K562 (cell line): ENCODE measurements around the gene EXOSC6. TPM values are rescaled to one million over a fixed set of nuclear protein-coding genes. Genes with fewer than 3 reads are reported as not detected.

Experiments
- CBX1 ChIP-seq: sonication (generic); IDR thresholded peaks from 2 replicates; pipeline ENCODE4 v1.6.1; 2016; ENCODE audit warnings: antibody characterized with exemption, low read depth, mild to moderate bottlenecking
- CREM ChIP-seq: IDR thresholded peaks from 2 replicates; pipeline ENCODE4 v1.6.1; 2014; ENCODE audit warnings: antibody characterized with exemption, low read depth
- CXXC5 ChIP-seq: fragments of 250-450 bp; sonication (Bioruptor Pico); IDR thresholded peaks from 2 replicates; pipeline ENCODE4 v1.8.0; 2022; ENCODE audit warnings: inconsistent platforms, mild to moderate bottlenecking, moderate library complexity
- EGR1 ChIP-seq: fragments of 450-650 bp; conservative IDR thresholded peaks from 2 replicates; pipeline ENCODE4 v1.6.1; 2017; ENCODE audit warnings: mild to moderate bottlenecking
- ELF1 ChIP-seq: fragments of 200-800 bp; sonication (Bioruptor generic); IDR thresholded peaks from 2 replicates; pipeline ENCODE4 v1.6.1; 2016; ENCODE audit warnings: missing genetic modification characterization, missing compliant biosample characterization
- GABPB1 ChIP-seq: sonication (generic); formaldehyde crosslinking; IDR thresholded peaks from 2 replicates; pipeline ENCODE4 v1.8.0; 2022; ENCODE audit warnings: mild to moderate bottlenecking, missing genetic modification reagents
- HDAC1 ChIP-seq, 2 experiments: fragments of 450-650 bp; IDR thresholded peaks; 2 replicates each; pipeline ENCODE4 v1.6.1; 2016 to 2017; ENCODE audit warnings: inconsistent platforms in 1 of 2, mild to moderate bottlenecking in 1 of 2, moderate library complexity in 1 of 2
- L3MBTL2 ChIP-seq: fragments of 450-650 bp; IDR thresholded peaks from 2 replicates; pipeline ENCODE4 v1.6.1; 2016; ENCODE audit warnings: mild to moderate bottlenecking, moderate library complexity
- MTA1 ChIP-seq: fragments of 450-650 bp; IDR thresholded peaks from 2 replicates; pipeline ENCODE4 v1.6.1; 2017; ENCODE audit warnings: borderline replicate concordance
- POLR2G ChIP-seq: fragments of 200-400 bp; formaldehyde crosslinking; IDR thresholded peaks from 2 replicates; pipeline ENCODE4 v1.6.1; 2017; ENCODE audit warnings: low read depth, mild to moderate bottlenecking, antibody characterized with exemption, low read length, moderate library complexity
- TRIM24 ChIP-seq, 2 experiments: fragments of 450-650 bp; IDR thresholded peaks; 2 replicates each; pipeline ENCODE4 v1.6.1; 2016
- ZBTB2 ChIP-seq: fragments of 450-650 bp; IDR thresholded peaks from 2 replicates; pipeline ENCODE4 v1.6.1; 2016; ENCODE audit warnings: antibody characterized with exemption
- ZFP36 ChIP-seq: fragments of 150-350 bp; IDR thresholded peaks from 2 replicates; pipeline ENCODE4 v1.6.1; 2018; ENCODE audit warnings: low read length, low read depth; ENCODE audit not compliant: partially characterized antibody
- ZNF224 ChIP-seq: sonication (generic); formaldehyde crosslinking; IDR thresholded peaks from 2 replicates; pipeline ENCODE4 v1.8.0; 2022; ENCODE audit warnings: mild to moderate bottlenecking, missing genetic modification reagents
- ZNF280B ChIP-seq: fragments of 250-450 bp; sonication (Bioruptor Pico); IDR thresholded peaks from 2 replicates; pipeline ENCODE4 v1.5.1; 2021; ENCODE audit warnings: mild to moderate bottlenecking
- polyA plus RNA-seq, 8 experiments: library from polyadenylated mRNA; depleted of rRNA in 4 of 8; stranded (reverse) in 5 of 8; unstranded in 3 of 8; fragments of >200 nt; fragmentation: Nextera tagmentation in 2 of 8; fragmentation: Illumina TruSeq in 1 of 8; extraction: Ambion mirVana in 2 of 8; extraction: Trizol in 1 of 8; gene quantifications; 2 replicates each; pipeline versions ENCODE4 v1.2.1 to v1.2.3, GENCODE V29; 2011 to 2014; ENCODE audit warnings: inconsistent platforms in 1 of 8, missing spikeins in 1 of 8
- total RNA-seq, 7 experiments: library from RNA; depleted of rRNA in 6 of 7; stranded (reverse); fragments of >200 nt in 6 of 7; fragmentation: Illumina TruSeq in 2 of 7; extraction: Trizol in 2 of 7; gene quantifications; 2 replicates each; pipeline versions ENCODE4 v1.2.1 to v1.2.3, GENCODE V29; 2011 to 2021; ENCODE audit warnings: low replicate concordance in 1 of 7

EXOSC6 gene
- total and polyA plus RNA-seq, 9 of the 15 experiments (the other 6 are each of a cell fraction or from before 2014, with no cell fraction given) = 9.2 to 29.0 (median 15.6) TPM

- 0 out of 2 replicates have a peak, but pooled peaks have one; percentile 35 for TF ChIP-seq ZBTB2
- peak; percentile 61; the same call in 1 of the 2 replicates for TF ChIP-seq CBX1
- no peak for TF ChIP-seq ZNF280B (CRISPR knock-in tag)
- peak in 1 of 2 experiments; percentile 68; a peak in 2 of 4 replicates for TF ChIP-seq HDAC1 (IDR thresholded peaks at IDR 0.05)
- 0 out of 2 replicates have a peak, but pooled peaks have one; percentile 27 for TF ChIP-seq EGR1
- TF ChIP-seq ZFP36 = peak; percentile 2
- peak; percentile 86 for TF ChIP-seq POLR2G
- TF ChIP-seq L3MBTL2 = peak; percentile 85
- TF ChIP-seq ELF1 (tag) = peak; percentile 72
- TF ChIP-seq GABPB1 (CRISPR knock-in tag) = peak; percentile 88
- no peak for TF ChIP-seq ZNF224
- peak; percentile 97 for TF ChIP-seq CREM
- peak; percentile 93 for TF ChIP-seq MTA1
- TF ChIP-seq TRIM24 (IDR thresholded peaks at IDR 0.05) = peak in 1 of 2 experiments; percentile 41; a peak in 1 of 4 replicates
- peak; percentile 40; the same call in 1 of the 2 replicates for TF ChIP-seq CXXC5 (CRISPR knock-in tag)
These were observed 47.5 kb upstream of the EXOSC6 start, which contains the start of gene DDX19B (continued) for GRCh38 chr16:70298988-70299938.
